HG03520 (cell line): ENCODE data around the gene CXorf65.

Source experiments
- ATAC-seq: cut with Tn5 transposase; IDR thresholded peaks from one replicate; pipeline ENCODE4 v1.9.1; 2021; ENCODE audit warnings: mild to moderate bottlenecking, moderate library complexity; ENCODE audit not compliant: unreplicated experiment

Gene CXorf65

DNA sequence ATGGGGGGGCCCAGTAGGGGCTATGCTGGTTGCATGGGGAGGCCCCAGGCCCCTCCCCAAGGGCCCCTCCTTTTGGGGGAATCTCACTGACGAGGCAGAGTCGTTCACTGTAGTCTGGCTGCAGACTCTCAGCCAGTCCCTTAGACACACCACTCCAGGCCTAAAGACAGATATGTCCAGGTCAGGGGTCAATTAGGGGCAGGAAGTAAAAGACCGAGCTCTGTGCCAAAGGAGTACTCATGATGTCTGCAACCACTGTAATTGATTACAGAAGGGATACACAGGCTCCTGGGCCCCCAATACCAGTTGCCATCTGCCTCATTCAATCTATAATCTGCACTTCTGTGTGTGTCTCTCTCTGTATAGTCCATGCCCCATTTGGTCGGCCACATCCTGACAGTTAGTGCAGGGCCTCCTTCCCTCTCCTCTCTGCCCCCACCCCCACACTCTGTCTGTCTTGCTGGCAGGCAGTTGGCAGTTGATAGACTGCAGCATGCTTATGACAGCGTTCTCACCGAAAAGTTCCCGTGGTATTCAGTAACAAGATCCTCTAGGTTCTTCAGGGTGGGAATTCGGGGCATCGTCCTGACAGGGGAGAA lies 1.3 kb upstream of the CXorf65 start:
- no peak for ATAC-seq

DNA sequence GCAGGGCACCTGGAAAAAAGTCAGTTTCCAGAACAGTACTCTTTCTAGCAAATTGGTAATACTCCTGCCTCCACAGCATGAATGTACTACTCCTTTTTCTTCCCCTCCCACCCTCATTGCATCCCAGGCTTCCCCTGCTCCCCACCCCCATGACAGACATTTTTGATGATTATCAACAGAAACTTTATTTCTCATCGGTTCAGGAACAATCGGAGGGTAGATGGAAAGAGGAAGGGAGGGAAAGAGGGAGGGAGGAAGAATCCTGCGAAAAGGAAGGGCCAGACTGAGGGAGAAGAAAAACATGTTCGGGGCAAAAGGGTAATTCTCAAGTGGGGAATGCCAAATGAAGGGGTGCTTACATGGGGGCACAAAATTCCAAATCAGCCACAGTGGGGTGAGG lies 705 bp upstream of the CXorf65 start:
- no peak for ATAC-seq

DNA sequence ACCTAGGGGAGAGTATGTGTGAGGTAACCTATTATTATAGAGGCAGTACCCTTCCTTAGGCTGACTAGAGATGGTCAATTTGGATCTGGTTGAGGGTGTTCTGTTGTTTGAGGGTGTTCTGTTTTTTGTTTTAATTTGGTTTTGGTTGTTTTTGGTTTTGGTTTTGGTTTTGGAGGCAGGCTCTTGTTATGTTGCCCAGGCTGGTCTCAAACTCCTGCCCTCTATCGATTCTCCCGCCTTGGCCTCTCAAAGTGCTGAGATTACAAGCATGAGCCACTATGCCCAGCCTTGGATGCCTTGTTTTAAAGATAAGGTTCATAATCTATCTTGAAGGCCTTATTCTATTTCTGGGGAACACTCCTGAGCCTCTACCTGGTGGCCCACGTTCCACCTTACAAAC lies 912 bp downstream of the CXorf65 start:
- ATAC-seq = no peak

DNA sequence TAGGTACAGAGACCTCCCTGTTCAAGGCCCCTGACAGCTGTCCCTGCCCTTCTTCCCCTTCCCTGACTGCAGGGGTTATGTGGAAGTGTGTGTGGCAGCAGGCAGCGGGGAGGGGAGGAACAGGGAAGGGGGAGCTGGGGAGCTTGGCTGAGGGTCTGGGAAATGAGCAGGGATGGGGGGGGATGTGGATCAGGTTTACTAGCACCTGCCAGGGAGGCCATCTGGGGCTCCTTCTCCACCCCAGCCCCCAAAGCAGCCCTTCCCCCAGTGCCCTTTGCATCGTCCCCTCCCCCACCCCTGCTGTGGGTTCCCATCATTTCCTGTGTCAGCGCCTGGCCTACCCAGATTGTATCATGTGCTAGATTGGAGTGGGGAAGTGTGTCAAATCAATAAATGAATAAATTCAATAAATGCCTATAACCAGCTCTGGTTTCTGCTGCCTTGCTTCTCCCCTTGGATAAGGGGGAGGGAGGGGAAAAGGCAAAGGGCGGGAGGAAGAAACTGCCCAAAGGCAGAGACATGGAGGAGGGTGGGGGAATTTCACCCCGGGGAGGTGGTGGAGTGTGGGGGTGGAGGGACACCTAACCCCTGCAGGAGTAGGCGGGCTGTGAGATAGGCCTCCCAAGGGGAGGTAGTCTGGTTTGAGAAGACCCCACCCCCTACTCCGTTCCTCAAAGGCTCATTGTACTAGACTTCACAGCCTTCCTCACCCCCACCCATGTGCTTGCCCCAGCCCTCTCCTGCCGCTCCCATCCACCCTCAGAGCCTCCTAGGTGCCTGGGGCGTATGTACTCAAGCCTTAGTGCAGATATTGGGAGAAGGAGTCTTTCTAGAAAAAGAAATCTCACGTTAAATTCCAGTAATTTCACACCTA lies 3.2 kb downstream of the CXorf65 start:
- ATAC-seq = no peak

DNA sequence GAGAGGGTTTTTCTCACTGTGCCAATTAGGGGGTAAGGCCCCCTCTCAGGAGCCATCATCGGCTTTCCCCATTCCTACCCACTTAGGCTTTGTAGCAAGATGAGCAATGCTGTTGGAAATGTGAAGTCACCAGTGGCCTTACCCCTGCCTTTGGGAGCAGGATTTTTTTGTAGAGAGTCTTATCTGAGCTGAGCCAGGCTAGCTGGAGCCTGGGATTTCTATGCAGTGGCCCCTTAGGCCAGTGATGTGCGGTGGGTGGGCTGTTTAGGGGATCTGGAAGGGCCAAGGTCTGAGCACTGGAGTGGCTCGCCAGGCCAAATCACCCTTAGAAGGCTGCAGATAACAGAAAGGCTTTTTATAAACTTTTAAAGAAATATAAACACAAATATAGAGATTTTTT lies 4.2 kb downstream of the CXorf65 start:
- ATAC-seq = no peak

DNA sequence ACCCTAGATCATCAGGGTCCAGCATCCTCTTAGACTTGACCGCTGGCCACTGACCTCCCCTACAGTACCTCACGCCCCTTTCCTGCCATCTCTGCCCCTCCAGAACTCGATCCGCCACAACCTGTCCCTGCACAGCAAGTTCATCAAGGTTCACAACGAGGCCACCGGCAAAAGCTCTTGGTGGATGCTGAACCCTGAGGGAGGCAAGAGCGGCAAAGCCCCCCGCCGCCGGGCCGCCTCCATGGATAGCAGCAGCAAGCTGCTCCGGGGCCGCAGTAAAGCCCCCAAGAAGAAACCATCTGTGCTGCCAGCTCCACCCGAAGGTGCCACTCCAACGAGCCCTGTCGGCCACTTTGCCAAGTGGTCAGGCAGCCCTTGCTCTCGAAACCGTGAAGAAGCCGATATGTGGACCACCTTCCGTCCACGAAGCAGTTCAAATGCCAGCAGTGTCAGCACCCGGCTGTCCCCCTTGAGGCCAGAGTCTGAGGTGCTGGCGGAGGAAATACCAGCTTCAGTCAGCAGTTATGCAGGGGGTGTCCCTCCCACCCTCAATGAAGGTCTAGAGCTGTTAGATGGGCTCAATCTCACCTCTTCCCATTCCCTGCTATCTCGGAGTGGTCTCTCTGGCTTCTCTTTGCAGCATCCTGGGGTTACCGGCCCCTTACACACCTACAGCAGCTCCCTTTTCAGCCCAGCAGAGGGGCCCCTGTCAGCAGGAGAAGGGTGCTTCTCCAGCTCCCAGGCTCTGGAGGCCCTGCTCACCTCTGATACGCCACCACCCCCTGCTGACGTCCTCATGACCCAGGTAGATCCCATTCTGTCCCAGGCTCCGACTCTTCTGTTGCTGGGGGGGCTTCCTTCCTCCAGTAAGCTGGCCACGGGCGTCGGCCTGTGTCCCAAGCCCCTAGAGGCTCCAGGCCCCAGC lies 5.7 kb downstream of the CXorf65 start:
- ATAC-seq = no peak

DNA sequence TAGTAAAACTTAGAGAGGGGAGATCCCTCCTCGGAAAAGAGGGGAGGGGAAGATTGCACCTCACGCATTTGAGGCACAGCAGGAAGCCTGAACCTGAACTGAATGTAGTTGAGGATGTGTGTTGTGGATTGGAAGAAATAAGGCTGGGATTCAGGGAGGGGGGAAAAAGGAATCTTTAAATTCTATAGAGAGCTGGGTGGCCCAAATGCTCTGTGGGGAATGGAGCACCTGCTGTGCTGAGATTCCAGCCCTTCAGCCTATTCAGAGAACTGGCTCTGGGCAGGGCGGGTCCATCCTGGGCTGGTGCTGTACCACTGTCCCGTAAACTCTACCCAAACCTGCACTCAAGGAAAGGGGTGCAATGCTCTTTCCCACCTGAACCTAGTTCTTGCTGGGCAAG lies 6.8 kb downstream of the CXorf65 start:
- ATAC-seq = no peak

DNA sequence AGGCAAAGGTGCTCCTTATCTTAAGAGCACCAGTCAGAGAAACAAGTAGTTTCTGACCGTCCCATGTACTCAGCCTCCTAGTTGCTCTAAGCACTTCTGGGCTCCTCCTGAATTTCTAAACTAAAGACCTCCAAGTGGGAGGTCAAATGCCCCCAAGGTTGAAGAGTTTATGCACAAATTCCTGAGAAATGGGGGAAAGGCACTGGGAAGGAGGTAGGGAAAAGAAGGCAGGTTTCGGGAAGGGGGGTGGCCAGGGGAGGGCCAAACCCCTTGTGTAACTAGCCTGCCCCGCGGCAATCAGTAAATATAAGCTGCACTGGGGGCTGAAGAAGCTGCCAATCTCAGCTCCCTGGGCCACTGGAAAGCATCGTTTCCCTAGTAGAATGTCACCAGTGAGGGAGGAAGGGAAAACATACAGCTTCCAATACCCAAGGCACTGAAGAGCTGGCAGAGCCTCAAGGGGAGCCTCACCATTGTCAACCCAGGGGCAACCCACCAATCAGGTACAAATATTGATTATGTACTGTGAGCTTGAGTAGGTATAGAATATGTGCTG lies 7.5 kb downstream of the CXorf65 start:
- ATAC-seq = no peak

DNA sequence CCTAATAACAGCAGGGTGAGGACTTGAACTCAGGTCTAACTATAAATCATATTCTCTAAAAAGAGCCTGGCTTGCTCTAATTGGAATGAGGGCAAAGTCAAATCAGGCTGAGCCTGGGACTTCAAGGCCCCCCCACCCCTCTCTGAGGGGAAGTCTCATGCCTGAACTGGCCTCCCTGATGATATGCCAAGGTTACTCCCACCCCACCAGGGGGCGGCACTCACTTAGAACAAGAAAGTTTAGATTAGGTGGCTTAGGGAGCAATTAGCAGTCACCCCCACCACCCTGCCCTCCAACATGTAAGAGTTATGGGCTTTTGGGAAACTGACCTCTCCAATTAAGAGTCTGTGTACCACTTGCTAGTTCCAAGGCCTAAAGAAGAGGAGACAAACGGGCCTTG lies 8.2 kb downstream of the CXorf65 start:
- no peak for ATAC-seq

DNA sequence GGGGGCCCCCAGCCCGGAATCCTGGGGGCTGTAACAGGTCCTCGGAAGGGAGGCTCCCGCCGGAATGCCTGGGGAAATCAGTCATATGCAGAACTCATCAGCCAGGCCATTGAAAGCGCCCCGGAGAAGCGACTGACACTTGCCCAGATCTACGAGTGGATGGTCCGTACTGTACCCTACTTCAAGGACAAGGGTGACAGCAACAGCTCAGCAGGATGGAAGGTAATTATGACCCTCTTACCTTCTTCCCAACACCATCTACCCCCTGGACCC lies 9.8 kb downstream of the CXorf65 start:
- ATAC-seq = no peak

DNA sequence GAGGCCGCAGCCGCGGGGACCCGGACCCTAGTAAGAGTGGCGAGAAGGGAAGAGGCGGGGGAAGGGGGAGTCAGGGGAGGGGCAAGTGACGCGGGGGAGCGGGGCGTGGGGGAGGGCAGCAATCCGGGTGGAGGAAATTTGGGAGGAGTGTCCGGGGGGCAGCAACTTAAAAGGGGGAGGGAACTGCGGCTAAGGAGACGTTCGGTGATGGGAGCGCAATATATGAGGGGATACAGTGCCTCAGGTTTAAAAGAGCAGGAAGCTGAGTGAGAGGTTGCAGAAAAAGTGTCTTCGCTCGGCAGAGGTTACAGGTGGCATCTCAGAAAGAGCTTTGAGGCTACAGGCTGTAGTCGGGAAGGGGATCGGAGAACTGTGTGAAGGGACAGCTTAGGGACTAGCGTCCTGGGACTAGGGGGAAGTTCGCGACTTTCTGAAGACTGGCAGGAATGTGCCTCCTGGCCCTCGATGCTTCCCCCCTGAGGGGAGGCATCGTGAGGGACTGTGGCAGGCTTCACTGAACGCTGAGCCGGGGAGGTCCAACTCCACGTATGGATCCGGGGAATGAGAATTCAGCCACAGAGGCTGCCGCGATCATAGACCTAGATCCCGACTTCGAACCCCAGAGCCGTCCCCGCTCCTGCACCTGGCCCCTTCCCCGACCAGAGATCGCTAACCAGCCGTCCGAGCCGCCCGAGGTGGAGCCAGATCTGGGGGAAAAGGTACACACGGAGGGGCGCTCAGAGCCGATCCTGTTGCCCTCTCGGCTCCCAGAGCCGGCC lies 10.4 kb downstream of the CXorf65 start:
- no peak for ATAC-seq

DNA sequence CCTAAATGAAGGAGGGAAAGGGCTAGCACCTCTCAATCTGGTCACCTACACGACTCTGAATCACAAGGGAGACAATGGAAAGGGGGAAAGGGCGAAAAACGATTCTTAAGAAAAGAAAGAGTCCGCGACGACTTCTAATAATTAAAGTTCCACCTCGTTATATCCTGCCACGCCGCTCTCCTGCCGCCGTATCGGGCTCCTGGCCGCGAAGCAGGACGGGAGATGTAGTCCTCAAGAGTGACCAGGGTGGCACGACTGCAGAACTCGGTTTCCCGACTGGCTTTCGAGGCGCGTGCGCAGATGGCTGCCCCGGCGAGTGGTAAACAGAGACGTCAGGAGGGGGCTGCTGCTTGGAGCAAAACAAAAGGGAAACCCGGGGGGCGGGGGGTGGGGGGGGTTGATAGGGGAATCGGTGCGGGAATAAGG lies 11.0 kb downstream of the CXorf65 start, which contains the start of gene FOXO4:
Gene FOXO4, plus strand, starts transcription at position 297 of the 426 bp plus-strand sequence. CDS start 678 bp downstream, outside the sequence.
- ATAC-seq = peak; percentile 91

DNA sequence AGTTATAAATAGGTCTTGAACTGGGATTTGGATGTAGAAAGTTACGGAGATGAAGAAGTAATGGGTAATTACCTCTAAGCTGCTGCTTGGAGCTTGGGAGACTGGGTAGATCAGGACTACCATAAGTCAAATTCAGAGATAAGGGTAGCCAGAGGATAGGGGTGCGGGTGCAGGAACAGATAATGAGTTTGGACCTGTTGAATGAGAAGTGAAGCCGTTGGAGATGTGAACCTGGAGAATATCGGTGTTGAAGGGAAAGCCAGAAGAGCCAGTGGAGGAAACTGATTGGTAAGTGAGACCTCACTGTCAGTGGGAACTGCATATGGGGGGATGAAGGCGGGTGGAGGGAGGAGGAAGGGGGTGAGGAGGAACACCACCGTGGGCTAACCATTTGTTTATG lies 11.5 kb downstream of the CXorf65 start:
- ATAC-seq = no peak

DNA sequence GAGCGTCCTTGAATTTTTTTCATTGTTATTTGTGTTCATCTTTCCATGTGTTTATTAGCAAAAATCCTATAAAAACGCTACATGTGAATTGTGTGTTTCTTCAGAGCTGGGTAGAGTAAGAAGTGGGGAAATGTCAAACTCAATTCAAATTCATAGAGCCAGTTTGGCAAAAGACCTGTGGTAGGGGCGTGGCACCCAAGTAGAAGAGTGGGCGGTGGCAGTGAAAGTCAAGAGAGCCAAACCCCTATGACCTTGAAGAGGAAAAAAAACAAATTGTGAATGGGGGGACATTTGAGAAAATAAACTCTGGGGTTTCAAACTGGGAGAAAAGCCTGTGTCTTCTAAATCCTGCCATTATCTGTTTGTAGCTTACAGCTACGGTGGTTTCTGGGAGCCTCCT lies 15.3 kb downstream of the CXorf65 start:
- no peak for ATAC-seq

DNA sequence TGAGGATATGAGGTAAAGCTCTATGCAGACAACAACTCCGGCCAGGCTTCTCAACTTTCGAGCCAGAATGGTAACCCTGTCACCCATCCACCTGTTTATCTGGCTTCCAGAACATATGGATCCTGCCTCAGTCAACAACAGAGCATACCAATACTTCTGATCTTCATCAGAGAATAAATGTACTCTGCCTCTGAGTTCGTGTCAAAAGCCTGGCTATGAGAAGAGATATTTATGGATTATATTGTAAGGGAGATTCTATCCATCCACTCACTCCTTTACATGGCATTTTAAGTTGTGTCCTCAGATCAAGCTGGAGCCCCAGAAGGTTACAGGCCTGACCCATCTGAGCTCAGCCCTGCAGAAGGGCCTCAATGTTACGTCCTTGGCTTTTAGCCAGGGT lies 20.6 kb downstream of the CXorf65 start:
- ATAC-seq = no peak

DNA sequence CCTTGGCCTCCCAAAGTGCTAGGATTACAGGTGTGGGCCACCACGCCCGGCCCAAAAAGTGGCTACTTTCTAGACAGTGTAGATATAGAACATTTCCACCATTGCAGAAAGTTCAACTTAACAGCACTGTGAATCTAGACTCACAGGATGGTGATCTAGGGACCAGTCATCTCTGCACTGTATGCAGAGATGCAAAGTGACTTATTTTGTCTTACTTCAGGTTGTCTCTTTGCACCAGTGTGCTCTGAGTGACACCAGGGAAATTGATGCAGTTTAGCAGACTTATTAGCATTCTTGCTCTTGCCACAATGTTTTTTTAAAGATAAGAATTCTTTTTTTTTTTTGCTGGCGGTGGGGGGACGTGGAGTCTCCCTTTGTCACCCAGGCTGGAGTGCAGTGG lies 23.7 kb downstream of the CXorf65 start:
- no peak for ATAC-seq

DNA sequence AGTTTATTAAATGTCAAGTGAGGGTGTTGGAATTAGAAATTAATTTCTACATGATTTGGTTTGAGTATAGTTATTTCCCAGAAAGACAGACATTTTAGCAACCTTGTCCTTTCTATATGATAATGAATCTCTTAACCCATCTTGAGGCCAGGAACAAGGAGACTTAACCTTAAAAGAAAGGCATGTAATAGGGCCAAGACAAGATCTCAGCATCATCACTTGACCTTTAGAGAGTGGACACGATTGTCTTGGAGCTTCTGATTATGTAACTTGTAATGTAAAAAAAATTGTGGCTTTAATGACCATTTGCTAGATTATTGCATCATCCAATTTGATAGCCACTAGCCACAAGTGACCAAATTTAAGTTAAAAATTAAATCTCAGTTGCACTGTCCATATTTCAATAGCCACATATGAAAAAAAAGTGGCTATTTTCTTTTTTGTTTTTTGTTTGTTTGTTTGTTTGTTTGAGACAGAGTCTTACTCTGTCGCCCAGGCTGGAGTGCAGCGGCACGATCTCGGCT lies 24.4 kb downstream of the CXorf65 start:
- no peak for ATAC-seq

DNA sequence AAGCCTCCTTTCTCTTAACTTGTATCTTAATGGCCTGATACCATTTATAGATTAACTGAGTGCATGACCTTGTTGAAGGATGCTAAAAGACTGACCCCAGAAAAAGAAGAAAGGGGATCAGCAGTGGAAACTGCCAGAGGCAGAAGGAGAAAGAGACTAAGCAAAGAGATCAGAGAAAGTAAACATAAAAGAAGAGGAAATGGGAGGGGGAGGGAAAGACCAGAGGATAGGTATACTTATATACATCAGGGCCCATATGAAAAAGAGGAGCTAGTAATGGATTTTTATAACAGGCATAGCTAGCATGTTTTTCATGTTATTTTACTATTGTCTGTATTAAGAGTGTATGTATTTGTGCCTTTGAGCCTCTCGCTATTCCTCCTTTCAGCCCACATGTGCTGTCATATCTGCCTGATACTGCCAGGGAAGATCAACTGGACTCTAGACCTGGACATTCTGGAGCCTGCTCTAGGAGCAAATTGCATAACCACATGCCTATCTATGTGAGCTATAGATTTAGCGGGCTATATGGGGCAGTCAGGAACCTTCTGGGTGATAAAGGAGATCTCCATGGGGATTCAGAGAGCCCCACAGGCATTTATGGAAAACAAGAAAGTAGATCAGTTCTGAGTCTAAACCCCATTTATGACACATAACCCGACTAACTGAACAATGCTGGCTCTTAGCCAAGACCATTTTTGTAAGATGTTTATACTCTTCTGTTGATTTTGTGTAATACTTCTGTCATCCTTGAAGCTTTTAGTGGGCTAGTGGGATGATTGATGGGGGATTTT lies 25.0 kb downstream of the CXorf65 start:
- ATAC-seq = no peak

DNA sequence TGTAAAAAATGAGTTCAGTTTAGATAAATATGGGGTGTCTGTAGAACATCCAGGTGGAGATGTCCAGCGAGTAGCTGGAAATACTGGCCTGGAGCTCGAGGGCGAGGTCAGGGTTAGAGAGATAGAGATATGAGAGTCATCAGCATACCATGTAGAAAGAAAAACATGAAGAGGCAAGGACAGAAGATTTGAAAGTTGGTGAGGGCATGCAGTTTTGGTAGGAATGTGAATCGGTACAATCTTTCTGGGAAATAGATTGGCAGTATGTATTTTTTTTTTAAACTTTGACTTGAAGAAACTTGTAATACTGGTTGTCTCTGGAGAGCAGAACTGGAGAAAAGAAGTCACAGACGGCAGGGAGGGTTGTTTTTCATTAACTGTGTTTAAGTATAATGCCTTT lies 36.0 kb downstream of the CXorf65 start:
- ATAC-seq = no peak
